G401.6 (cell line): ENCODE measurements around the gene EFCAB14.
"Not testable (repeated sequence)": the region's sequence is repeated elsewhere in the genome, so short reads cannot be mapped to it uniquely, and the experiment has no call there.

ENCODE experiments used
- FAIRE-seq: peaks from 2 replicates; lab custom pipeline; 2012; peaks lifted over from hg19 to GRCh38; lab: Jason Lieb, UNC

Gene EFCAB14

DNA sequence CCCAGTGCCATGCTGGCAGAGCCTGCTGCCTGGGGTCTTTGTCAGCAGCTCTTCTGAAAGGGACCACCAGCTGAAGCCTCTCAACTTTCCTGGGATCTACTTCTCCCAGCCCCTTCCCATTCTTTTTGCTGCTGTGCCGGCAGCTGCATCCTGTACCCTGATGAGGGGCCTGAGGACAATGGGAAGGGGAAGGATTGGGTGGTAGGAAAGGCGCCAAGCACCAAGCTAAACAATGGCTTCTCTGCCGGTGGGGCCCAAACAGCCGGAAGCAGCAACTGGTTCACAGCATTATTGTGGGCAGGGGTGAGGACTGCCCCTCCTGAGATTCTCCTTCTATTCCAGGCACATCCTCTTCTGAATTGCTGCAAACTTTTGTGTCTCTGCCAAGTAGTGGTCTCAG lies 5.0 kb upstream of the EFCAB14 start:
- no peak for FAIRE-seq

DNA sequence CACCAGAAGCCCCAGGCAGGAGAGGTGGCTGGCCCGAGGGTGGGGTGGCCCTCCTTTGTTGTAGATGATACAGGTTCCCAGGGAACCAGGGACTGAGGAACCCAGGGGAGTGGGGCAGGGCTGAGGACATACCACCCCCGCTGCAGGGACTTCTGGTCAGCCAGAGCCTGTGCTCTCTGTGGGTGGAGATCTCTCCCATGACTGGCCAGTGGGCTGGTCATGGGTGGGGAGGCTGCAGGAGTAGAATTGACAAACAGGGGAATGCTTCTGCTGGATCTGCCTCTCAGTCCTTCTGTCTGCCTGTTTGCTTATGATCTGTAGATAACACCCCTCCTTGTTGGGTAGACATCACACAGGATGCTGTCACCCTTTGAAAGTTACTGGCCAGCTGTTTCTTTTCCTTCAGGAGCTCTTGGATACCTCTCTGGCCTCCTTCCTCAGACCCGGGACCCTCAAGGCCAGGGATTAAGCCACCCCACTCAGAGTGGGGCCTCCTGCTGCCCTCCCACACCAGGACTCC lies 2.8 kb upstream of the EFCAB14 start:
- FAIRE-seq = no peak

DNA sequence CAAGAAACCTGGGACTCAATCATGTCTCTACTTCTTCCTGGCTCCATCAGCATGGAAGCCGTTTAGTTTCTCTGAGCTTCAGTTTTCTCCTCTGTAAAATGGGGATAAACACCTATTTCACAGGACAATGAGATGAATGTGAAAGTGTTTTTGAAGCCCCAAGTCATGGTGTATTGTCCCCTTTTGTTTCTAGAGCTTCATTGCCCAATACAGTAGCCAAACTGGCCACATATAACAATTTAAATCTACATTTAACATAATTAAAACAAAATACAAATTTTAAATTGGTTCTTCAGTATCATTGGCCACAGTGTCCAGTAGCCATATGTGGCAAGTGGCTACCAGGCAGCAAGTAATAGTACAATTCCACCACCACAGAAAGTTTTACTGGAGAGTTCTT lies 2.3 kb upstream of the EFCAB14 start:
- FAIRE-seq = no peak

DNA sequence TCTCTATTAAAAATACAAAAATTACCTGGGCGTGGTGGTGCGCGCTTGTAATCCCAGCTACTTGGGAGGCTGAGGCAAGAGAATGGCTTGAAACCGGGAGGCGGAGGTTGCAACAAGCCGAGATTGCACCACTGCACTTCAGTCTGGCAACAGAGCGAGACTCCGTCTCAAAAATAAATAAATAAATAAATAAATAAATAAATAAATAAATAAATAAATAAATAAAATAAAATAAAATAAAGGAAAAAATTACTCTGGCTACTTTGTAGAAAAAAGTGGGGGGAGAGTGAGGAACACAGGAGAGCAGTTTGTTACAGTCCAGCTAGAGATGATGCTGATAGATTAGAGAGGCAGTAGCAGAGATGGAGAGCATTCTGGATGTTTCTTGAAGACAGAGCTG lies 1.4 kb upstream of the EFCAB14 start:
- FAIRE-seq = not testable (repeated sequence)

DNA sequence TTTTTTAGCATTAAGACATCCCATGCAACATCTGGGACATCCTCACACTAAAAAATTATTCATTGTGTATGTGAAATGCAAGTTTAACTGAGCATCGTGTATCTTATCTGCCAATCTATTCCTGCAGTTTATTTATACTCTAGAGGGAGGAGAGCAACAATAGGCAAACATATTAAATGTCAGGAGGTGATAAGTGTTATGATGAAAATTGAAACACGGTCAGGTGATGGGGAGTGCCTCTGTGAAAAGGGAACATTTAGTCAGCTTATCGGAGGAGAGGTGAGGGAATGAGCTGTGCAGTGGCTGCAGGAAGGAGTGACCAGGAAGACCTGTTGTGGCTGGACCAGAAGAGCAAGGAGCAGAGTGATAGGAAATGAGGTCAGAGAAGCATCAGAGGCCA lies 775 bp upstream of the EFCAB14 start:
- FAIRE-seq = no peak

DNA sequence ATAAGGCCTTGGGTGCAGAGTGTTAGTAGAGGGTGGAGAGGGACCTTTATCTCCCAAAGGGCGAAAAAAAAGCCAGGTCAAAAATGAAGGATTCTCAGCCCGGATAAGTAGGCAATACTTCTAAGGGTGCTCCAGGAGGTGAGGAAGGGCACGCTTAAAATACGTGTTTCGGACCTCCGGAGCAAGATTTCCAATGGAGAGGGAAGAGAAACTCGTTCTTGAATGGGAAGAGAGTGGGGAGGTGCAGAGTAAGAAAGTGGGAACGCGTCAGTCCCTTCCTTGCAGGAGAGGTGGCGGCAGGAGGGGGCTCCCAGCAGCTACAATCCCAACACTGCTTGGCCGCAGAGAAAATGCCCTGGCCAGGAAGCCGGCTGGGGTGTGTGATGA lies 581 bp downstream of the EFCAB14 start:
- no peak for FAIRE-seq

DNA sequence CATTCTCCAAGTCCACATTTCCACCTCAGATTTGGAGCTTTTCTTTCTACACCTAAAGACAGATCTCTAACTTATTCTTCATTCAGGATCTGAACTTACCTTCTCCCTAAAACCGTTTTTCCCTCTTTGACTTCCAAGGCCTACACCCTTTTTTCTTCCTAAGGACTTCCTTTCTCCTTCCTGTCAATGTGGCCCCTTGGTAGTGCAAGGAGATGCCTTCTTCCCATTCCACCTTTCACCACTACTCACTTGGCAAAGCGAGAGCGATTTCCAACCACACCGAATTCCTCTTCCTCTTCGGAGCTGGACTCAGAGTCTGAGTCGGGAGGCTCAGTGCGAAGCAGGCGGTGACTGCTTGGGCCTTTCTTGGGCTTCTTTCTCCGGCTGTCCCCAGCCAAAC lies 1.3 kb downstream of the EFCAB14 start:
- no peak for FAIRE-seq

DNA sequence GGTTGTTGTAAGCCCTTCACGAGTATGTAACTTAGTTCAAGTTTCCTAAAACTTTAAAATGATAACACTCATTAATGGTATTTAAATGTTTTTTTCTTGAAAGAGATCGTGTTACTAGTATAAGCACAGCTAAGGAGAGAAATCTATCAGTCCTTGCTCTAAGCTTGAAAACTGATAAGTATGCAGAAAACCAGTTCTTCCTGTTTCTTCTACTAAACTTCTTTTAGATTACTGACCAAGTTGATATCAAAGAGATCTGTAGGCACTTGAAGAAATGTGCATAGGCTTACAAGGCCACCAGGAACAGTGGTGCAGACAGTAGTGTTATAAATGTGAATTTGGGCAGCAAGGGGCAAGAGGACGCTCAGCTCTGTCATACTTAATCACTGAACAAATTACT lies 3.9 kb downstream of the EFCAB14 start:
- no peak for FAIRE-seq

DNA sequence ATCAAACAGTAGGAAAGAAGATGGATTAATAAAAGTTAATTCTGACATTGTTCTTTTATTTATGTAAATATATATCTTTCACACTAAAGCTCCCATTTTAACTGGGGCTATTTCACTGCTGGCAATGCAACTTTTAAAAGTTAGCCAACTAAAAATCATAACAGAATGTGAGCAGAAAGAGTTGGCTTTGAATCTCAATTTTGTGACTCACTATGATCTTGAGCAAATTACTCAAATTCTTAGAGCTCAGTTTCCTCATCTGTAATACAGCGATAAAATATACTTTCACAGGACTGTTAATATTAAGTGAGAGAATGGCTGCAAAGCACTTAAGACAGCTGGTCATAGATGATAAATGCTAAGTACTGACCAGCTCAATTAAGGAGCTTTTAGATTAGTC lies 10.8 kb downstream of the EFCAB14 start:
- no peak for FAIRE-seq

DNA sequence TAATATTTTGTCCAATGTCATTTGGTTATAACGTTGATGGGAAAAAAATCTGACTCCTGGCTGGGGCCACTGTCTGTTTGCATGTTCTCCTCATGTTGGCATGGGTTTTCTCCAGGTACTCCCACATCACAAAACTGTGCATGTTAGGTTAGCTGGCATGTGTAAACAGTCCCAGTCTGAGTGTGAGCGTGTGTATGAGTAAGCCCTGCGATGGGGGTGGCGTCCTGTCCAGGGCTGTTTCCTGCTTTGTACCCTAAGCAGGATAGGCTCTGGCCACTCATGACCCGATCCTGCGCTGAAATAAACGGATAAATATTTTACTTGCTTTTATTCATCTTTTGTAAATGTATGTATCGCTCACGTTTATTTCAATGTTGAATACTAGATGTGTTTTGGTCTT lies 13.5 kb downstream of the EFCAB14 start:
- FAIRE-seq = no peak

DNA sequence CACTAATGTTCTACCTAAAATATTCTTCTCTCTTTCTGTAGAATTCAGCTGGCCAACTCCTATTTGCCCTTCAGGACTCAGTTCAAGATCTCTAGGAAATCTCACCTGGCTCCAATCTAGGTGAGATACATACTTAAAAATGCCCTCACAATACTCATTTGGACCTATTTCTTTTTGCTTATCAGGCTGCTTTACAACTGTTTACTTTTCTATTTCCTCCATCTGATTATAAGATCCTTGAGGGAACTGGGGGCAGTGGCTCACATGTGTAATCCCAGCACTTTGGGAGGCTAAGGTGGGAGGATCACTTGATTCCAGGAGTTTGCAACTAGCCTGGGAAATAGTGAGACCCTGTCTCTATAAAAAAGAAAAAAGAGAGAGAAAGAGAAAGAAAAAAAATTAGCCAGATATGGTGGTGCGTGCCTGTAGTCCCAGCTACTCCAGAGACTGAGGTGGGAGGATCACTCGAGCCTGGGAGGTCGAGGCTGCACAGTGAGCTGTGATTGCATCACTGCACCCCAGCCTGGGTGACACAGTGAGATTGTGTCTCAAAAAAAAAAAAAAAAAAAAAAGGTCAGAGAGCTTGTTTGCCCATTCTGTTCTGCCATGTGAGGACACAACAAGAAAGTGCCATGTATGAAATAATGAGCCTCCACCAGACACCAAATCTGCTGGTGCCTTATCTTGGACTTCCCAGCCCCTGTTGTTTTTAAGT lies 14.8 kb downstream of the EFCAB14 start:
- no peak for FAIRE-seq

DNA sequence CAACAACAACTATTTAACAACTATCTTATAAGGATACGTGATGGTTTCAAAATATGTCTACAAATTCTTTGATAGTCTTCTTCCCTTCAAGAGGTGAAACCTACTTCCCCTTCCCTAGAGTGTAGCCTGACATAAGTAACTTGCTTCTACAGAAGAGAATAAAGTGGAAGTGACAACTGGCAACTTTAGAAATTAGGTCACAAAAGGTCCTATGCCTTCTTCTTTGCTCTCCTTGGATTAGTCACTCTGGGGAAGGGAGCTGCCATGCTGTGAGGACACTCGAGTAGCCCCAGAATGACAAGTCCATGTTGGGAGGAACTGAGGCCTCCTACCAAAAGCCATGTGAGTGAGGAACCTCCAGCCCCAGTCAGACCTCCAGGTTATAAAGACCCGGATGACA lies 19.2 kb downstream of the EFCAB14 start:
- FAIRE-seq = no peak

DNA sequence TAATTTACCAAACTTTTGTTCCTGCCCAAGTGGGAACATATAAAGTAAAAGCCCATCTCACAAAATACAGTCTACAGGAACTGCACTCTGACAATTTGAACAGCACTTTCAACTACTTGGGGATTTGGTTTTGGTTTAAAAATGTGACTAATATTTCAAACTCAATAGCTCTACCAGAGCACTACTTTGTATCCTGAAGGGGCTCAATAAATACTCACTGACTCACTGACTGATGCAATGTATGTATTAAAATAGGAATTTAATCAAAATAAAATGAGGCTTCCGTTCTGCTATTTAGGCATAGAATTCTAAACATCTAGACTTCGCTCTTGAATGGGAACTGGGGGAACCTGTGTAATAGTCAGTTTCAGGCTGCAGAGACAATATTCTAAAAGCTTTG lies 21.9 kb downstream of the EFCAB14 start:
- FAIRE-seq = no peak

DNA sequence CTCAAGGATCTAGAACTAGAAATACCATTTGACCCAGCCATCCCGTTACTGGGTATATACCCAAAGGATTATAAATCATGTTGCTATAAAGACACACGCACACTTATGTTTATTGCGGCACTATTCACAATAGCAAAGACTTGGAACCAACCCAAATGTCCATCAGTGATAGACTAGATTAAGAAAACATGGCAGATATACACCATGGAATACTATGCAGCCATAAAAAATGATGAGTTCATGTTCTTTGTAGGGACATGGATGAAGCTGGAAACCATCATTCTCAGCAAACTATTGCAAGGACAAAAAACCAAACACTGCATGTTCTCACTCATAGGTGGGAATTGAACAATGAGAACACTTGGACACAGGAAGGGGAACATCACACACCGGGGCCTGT lies 24.2 kb downstream of the EFCAB14 start:
- not testable (repeated sequence) for FAIRE-seq

DNA sequence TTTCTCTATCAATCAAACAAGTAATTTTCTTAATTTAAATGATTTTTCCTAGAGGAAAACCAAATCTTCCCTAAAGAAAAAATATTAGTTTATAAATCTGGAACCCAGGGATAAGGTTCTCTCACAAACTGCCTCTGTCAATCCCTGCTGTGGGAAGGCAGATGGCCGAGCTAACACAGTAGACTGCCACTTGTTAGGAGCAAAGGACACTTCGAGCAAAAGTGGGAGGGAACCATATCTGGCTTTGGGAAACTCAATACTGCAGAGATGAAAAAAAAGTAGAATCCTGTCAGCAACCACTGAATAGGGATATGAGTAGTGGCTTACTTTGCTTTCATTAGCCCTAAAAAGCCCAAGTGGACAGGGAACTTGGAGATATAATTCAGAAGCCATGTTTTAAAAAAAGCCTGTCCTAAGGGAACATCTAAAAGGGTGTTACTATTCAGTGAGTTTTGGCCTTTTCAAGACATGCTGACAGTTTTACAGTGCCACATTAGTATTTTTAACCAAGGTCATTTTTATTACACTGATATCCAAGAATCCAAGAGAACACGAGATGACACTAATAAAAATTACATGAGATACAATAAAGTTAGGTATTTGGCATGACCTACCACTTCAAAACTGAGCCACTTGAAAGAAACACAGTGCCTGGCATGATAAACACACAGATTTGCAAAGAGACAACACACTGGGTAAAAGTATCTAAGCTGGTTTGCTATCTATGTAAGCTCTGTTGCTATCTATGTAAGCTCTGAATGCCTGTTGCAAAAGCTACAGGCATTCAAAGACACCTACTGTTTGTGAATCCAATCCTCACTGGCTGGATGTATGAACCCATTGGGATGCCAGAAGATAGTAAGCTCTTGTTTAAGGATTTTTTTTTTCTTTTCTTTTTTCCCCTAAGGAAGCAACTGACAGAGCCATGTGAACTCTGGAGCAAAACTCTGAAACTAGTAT lies 25.8 kb downstream of the EFCAB14 start:
- FAIRE-seq = no peak

DNA sequence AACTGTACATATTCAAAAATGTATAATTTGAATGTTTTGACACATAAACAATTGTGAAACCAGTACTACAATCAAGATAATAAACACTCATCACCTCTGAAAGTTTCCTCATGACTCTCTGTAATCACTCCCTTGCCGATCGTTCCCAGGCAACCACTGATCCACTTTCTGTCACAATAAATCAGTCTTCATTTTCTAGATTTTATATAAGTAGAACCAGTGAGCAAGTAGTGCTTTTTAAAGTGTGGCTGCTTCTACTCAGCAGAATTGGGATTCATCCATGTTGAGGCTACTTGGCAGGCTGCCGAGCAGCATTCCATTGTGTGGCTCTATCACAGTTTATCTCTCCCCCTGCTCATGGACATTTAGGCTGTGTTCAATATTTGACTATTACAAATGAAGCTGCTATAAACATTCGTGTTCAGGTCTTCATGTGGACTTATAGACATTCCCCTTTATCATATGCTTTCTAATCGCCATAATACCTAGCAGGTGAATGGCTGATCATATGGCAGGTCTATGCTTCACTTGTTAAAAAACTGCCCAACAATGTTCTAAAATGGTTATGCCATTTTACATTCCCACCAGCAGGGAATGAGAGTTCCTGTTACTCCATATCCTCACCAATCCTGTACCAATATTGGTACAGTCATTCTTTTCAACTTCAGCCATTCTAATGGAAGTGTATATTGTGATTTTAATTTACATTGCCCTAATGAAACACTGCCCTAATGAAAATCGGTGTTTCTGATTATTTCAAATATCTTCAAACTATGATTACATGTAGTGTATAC lies 26.7 kb downstream of the EFCAB14 start:
- FAIRE-seq = no peak

DNA sequence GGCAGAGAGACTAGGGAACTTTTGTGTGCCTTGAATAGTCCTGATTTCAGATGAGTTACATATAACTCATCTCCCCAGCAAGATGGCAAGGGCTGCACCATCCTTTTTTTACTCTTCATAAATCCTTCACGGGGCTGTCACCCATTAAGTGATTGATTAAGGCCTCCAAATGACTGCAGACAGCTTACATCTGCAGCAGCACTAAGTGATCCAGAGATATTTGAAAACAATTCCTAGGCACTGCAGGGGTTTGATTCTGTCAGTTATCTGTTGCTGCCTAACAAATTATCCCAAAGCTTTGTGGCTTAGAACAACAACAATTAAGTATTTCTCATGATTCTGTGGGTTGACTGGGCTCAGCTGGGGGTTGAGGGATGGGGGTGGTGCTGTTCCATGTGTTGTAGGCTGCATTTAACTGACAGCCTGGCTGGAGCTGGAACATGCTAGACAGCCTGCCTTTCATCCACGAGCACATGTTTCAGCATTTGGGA lies 27.9 kb downstream of the EFCAB14 start:
- no peak for FAIRE-seq

DNA sequence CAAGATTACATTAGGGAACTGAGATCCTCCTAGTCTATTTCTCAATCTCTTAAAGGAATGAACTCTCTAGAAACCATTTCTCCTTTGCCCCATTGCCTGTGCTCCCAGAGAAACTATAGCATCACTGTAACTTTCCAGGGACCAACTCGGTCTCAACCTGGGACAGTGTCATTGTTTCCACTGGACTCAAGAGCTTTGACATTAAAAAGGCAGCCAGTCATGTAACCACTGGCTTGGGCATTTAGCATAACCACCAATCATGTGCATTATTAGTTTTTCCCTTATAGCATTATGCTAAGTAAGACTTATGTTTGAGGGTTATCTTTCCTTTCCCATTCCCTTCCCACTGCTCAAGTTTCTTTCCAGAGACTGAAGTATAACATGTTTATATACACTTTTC lies 29.0 kb downstream of the EFCAB14 start:
- FAIRE-seq = no peak

DNA sequence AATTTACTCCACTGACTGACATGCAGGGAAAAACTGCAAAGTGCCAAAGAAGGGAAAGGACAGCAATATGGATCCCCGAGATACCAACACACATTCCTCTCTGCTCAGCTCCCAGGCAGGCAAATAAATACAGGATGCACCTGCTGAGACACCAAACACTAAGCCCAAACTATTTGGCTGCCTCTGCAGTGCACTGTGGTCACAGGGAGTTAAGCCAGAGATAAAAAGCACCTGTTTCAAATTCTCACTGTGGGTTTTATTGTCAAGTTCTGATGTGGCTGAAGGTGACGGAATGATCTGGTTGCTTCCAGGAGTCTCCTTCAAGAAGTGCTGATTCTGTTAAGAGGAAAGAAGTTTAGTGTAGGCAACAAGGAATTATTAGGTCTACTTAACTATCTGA lies 29.6 kb downstream of the EFCAB14 start:
- FAIRE-seq = no peak

DNA sequence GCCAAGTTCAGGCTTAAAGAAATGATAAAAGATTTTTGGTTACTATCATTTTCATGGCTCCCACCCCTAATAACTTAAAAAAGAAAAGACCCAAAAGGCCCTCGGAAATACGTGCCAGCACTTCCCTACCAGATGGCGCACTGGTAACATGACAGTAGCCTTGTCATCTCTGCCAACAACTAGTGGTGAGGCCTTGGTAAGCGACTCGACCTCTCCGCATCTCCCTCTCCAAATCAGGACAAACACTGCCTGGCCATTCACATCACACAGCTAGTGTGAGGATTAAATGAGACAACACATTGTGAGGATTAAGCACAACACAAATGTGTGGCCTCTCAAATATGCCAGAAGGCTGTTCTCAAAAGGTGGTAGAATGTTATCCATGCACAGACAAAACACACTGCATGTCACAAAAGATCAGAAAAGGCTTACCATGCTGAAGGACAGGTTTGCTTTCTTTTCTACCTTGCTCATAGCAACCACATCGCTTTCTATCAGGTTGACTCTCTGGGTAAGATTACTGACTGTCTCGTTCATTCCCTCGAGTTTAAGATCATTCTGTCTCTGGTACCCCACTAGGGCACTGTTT lies 30.9 kb downstream of the EFCAB14 start:
- no peak for FAIRE-seq

DNA sequence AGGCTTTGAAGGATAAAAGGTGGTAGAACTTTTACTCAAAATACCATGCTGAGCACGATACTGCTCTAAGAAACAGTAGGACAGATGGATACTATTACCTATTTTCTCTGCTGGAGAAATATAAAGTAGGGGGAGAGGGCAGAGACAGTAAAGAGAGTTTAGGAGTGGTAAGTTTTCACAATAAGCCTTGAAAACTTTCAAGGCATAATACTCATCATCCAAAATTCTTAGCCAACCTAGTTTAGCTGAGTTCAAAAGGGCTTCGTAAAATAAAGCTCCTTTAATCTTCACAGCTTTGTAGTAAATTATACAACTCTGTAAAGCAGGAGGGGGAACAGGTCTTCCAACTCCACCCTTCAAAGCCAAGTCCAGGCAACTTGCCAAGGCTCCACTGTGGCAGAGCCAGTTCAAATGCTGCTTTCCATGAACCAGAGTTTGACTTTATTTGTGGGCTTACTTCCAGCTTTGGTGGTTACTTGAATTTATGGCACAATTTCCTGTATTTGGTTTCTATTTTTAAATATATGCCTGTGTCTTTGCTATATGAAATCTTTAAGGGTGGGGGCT lies 31.7 kb downstream of the EFCAB14 start:
- no peak for FAIRE-seq

DNA sequence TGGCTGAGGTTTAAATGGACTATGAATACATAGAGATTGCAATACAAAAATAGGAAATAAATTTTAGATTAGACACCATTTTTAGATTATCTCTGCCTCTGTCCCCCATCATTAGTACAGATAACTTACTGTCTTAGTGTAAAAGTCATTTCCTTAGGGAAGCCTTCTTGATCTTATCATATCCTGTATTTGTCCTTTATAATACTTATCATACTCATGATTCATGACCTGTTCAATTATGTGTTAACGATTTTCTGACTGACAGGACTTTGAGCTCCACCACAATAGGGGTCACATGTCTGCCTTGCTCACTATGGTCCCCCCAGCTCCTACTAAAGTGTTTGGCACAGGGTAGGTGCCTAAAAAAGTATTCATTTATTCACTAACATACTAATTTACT lies 32.7 kb downstream of the EFCAB14 start:
- FAIRE-seq = no peak
